Caki2 (cell line): Measurements from ENCODE around the gene CDH4. TPM values are rescaled to one million over a fixed set of nuclear protein-coding genes. Genes with fewer than 3 reads are reported as not detected.

ENCODE experiments used
- DNase-seq: peaks from one replicate; pipeline ENCODE4 v3.0.0-alpha.2; 2015; ENCODE audit warnings: low read depth
- in situ Hi-C: cut with HindIII; loops from 2 replicates; pipeline ENCODE4 v1.10.0; 2016; ENCODE audit warnings: low sequenced_read_pairs, low pct_unique_long_range_greater_than_20kb, mixed read lengths
- total RNA-seq: library from RNA; depleted of rRNA; stranded (reverse); fragments of >200 nt; shearing (Covaris generic); gene quantifications from 2 replicates; pipeline ENCODE4 v1.2.3, GENCODE V29; 2014; ENCODE audit warnings: low replicate concordance

The CDH4 gene
- total RNA-seq, 1 experiment from 2014 or later = 2.7 TPM

GRCh38 chr20:61657721-61658377, 405.8 kb downstream of the CDH4 start:
- in situ Hi-C loops = no loop called here
- no peak for DNase-seq

GRCh38 chr20:61658563-61658962, 406.5 kb downstream of the CDH4 start:
- DNase-seq = no peak
- in situ Hi-C loops = no loop called here

GRCh38 chr20:61659246-61659993, 407.4 kb downstream of the CDH4 start:
- in situ Hi-C loops = no loop called here
- no peak for DNase-seq

- no peak for DNase-seq
- in situ Hi-C loops = no loop called here
Observed at GRCh38 chr20:61659994-61660346, 407.9 kb downstream of the CDH4 start.

- no peak for DNase-seq
- in situ Hi-C loops = no loop called here
Observed at GRCh38 chr20:61660559-61660958, 408.5 kb downstream of the CDH4 start.

- in situ Hi-C loops = no loop called here
- DNase-seq = no peak
Observed at GRCh38 chr20:61661025-61661424, 409.0 kb downstream of the CDH4 start.

- DNase-seq = no peak
- in situ Hi-C loops = no loop called here
Observed at GRCh38 chr20:61661583-61661982, 409.5 kb downstream of the CDH4 start.

- no peak for DNase-seq
- in situ Hi-C loops = no loop called here
Observed at GRCh38 chr20:61662226-61662967, 410.3 kb downstream of the CDH4 start.

GRCh38 chr20:61662968-61663331, 410.9 kb downstream of the CDH4 start:
- DNase-seq = no peak
- in situ Hi-C loops = no loop called here

GRCh38 chr20:61663521-61664425, 411.7 kb downstream of the CDH4 start:
- no peak for DNase-seq
- in situ Hi-C loops = no loop called here

GRCh38 chr20:61664556-61665320, 412.7 kb downstream of the CDH4 start:
- DNase-seq = no peak
- in situ Hi-C loops = no loop called here

- no peak for DNase-seq
- in situ Hi-C loops = no loop called here
Observed at GRCh38 chr20:61665528-61666470, 413.7 kb downstream of the CDH4 start.

- DNase-seq = no peak
- in situ Hi-C loops = no loop called here
Observed at GRCh38 chr20:61666471-61666832, 414.4 kb downstream of the CDH4 start.

GRCh38 chr20:61667056-61667792, 415.2 kb downstream of the CDH4 start:
- DNase-seq = no peak
- in situ Hi-C loops = no loop called here

- DNase-seq = no peak
- in situ Hi-C loops = no loop called here
Observed at GRCh38 chr20:61668065-61668650, 416.1 kb downstream of the CDH4 start.
